AG10803 (cell line): ENCODE measurements around the gene SLITRK4.
A peak's percentile ranks its signal among the peaks of the same experiment; 100 is the strongest.

Source experiments
- DNase-seq: peaks from one replicate; pipeline ENCODE4 v3.0.0; 2010; ENCODE audit warnings: low read depth
- H3K4me3 ChIP-seq: 2 replicates; pipeline ENCODE4 v1.5.1; 2011; ENCODE audit warnings: mild to moderate bottlenecking, low read length, control low read depth
- CTCF ChIP-seq: conservative IDR thresholded peaks from 2 replicates; pipeline ENCODE4 v1.5.1; 2011; ENCODE audit warnings: mild to moderate bottlenecking, low read length, control low read depth, inconsistent platforms

SLITRK4 gene

DNA sequence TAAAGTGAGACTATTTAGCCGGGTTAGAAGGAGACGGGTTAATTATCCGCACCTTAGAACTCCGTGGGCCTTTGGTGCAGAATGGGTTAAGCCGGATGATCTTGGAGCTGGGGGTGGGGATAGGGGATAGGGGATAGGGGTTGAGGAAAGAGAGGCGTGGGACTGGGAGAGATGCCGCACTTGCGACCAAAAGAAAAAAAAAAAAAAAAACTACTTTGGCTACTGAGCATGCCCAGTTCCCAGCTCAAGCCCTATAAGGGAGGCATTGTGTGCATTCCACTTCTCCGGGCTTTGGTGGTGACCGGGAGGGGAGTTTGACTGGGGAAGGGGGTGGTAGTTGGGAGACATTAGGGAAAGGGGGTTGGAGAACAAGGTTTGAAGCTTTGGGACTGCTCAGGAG is at the start of gene SLITRK4:
SLITRK4 (minus strand) TSS at position 187 of the 400 bp plus-strand sequence. CDS start 4,993 bp downstream, outside the sequence.
- no peak for TF ChIP-seq CTCF
- H3K4me3 ChIP-seq: no peak within 1 kb of the TSS
- no peak for DNase-seq

GRCh38 chrX:143683486-143683885 is 47.6 kb upstream of the SLITRK4 start:
- no peak for DNase-seq
- no peak overlapping the region for H3K4me3 ChIP-seq
- no peak for TF ChIP-seq CTCF

- DNase-seq: no peak
- no peak overlapping the region for H3K4me3 ChIP-seq
- TF ChIP-seq CTCF: no peak
Observed at GRCh38 chrX:143674926-143675325, 39.0 kb upstream of the SLITRK4 start.

DNA sequence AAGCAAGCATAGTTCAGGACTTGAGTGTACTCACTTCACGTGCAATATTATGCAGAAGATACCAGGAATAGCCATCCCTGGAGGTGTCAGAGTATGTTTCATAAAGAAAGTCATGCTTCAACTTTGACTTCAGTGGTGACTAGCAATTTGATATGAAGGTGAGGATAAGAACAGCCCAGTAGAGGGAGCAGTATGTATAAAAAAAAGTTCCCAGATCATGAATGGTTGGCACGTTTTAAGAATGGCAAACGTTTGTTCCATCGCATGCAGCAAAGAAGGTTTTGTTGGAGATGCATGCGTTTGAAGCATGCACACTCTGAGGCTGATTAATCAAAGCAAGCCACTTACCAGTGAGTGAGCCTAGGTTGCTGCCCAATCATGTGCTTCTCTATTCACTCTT is 33.5 kb upstream of the SLITRK4 start:
- no peak overlapping the region for H3K4me3 ChIP-seq
- TF ChIP-seq CTCF: no peak; the same call in 1 of the 2 replicates
- no peak for DNase-seq

GRCh38 chrX:143664302-143664701 is 28.4 kb upstream of the SLITRK4 start:
- peak; percentile 59 for TF ChIP-seq CTCF
- DNase-seq: peak; percentile 9
- no peak overlapping the region for H3K4me3 ChIP-seq

- no peak for TF ChIP-seq CTCF
- no peak for DNase-seq
Observed at GRCh38 chrX:143663755-143664154, 27.9 kb upstream of the SLITRK4 start.

DNA sequence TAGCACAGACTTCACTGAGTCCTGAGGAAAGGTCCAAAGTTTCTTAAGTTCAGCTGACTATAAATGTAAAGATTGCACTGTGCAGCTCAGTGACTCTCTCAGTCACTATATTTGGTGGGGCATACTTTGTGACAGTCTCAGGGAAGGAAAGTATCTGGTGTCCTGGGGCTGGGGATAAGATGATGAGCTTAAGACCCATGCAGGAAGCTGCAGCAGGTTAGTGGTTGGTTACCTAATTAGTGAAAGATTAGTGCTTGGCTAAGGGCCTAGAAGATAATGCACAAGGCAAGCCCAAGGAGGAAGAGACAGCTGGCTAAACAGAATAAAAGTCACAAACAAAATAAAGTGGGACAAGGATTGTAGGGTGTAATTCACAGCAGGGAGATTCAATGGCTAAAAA is 25.4 kb upstream of the SLITRK4 start:
- TF ChIP-seq CTCF: no peak
- no peak overlapping the region for H3K4me3 ChIP-seq
- no peak for DNase-seq

More at GRCh38 chrX:143663755-143664154, 27.9 kb upstream of the SLITRK4 start:
- H3K4me3 ChIP-seq: no peak overlapping the region
